HCT116 (cell line): ENCODE data around the gene OR13J1. TPM values are rescaled to one million over a fixed set of nuclear protein-coding genes. Genes with fewer than 3 reads are reported as not detected.

Experiments
- ATAC-seq: fragments of 200-7000 bp; cut with Tn5 transposase; 2 replicates; pipeline ENCODE4 v1.9.1; 2020; ENCODE audit warnings: mild to moderate bottlenecking, moderate library complexity
- BruUV-seq: library from RNA; stranded (reverse); fragments of 400-500 nt; replicated peaks from 2 replicates; lab custom pipeline; 2021; lab: Mats Ljungman, UMichigan
- CTCF ChIA-PET: fragments of 300-600 bp; sonication (Branson Sonifier 250); formaldehyde crosslinking; loops from one replicate; lab custom pipeline; 2021; ENCODE audit warnings: antibody characterized with exemption; lab: Charles Lee
- POLR2A ChIA-PET: fragments of 300-600, 350-600 bp; sonication (Branson Sonifier 250); formaldehyde crosslinking; loops from one replicate; lab custom pipeline; 2021; ENCODE audit warnings: antibody characterized with exemption; lab: Charles Lee
- RAD21 ChIA-PET, 2 experiments: fragments of 300-600 bp; sonication (Branson Sonifier 250); formaldehyde crosslinking; loops; one replicate each; lab custom pipeline; 2023; ENCODE audit warnings: low total read pairs in 2 of 2; ENCODE audit not compliant: uncharacterized antibody in 2 of 2, unreplicated experiment in 2 of 2, low non-redundant PET in 1 of 2; lab: Charles Lee
- DNase-seq: peaks from one replicate; pipeline ENCODE4 v3.0.0-alpha.2; 2010; ENCODE audit warnings: low read depth, low spot score
- H2AFZ ChIP-seq: fragments of 200-600 bp; shearing (Covaris generic), sonication (generic); 2 replicates; pipeline ENCODE4 v1.6.1; 2017; ENCODE audit warnings: low read depth, mixed run types, mixed read lengths, antibody characterized with exemption, low read length; ENCODE audit not compliant: poor library complexity, severe bottlenecking
- H3K27ac ChIP-seq: 2 replicates; pipeline ENCODE4 v1.5.1; 2012; ENCODE audit warnings: low read depth, low read length
- H3K27me3 ChIP-seq: fragments of 200-600 bp; sonication (generic); 2 replicates; pipeline ENCODE4 v1.6.1; 2016; ENCODE audit warnings: mixed run types, low read length, mixed read lengths; ENCODE audit not compliant: insufficient read depth
- H3K36me3 ChIP-seq, 2 experiments: fragments of 200-500 bp in 1 of 2; fragments of 200-600 bp in 1 of 2; sonication (Bioruptor generic) in 1 of 2; sonication (generic) in 1 of 2; 2 replicates each; pipeline versions ENCODE4 v1.5.1 to v1.6.1; 2014 to 2016; ENCODE audit warnings: low read length in 2 of 2, inconsistent platforms in 1 of 2, mixed read lengths in 1 of 2, mixed run types in 1 of 2; ENCODE audit not compliant: insufficient read depth in 2 of 2, control insufficient read depth in 1 of 2
- H3K4me1 ChIP-seq, 2 experiments: fragments of 200-600 bp in 1 of 2; sonication (generic) in 1 of 2; 2 replicates each; pipeline versions ENCODE4 v1.5.1 to v1.6.1; 2012 to 2017; ENCODE audit warnings: low read length in 2 of 2, inconsistent platforms in 1 of 2, mild to moderate bottlenecking in 1 of 2, mixed read lengths in 1 of 2, mixed run types in 1 of 2, moderate library complexity in 1 of 2; ENCODE audit not compliant: insufficient read depth in 2 of 2, control insufficient read depth in 1 of 2
- H3K4me2 ChIP-seq: fragments of 200-600 bp; sonication (generic); 2 replicates; pipeline ENCODE4 v1.6.1; 2017; ENCODE audit warnings: mixed run types, low read length, mixed read lengths
- H3K4me3 ChIP-seq, 2 experiments: fragments of 200-600 bp in 1 of 2; sonication (generic) in 1 of 2; replicated peaks in 1 of 2; 2 replicates each; pipeline ENCODE4 v1.5.1; 2011 to 2016; ENCODE audit warnings: low read length in 2 of 2, control low read depth in 1 of 2, low read depth in 1 of 2, mild to moderate bottlenecking in 1 of 2, mixed read lengths in 1 of 2, mixed run types in 1 of 2
- H3K79me2 ChIP-seq: fragments of 200-600 bp; sonication (generic); 2 replicates; pipeline ENCODE4 v1.6.1; 2017; ENCODE audit warnings: mild to moderate bottlenecking, mixed run types, low read length, moderate library complexity, mixed read lengths; ENCODE audit not compliant: insufficient read depth
- H3K9ac ChIP-seq: fragments of 200-600 bp; sonication (generic); 2 replicates; pipeline ENCODE4 v1.6.1; 2016; ENCODE audit warnings: low read length, mixed read lengths
- H3K9me2 ChIP-seq: fragments of 200-600 bp; sonication (generic), shearing (Covaris generic); 2 replicates; pipeline ENCODE4 v1.6.1; 2017; ENCODE audit warnings: mixed run types, mild to moderate bottlenecking, moderate library complexity; ENCODE audit not compliant: insufficient read depth
- H3K9me3 ChIP-seq, 2 experiments: fragments of 200-500 bp in 1 of 2; fragments of 200-600 bp in 1 of 2; sonication (Bioruptor generic) in 1 of 2; sonication (generic) in 1 of 2; 2 replicates each; pipeline ENCODE4 v1.6.1; 2014 to 2017; ENCODE audit warnings: low read length in 2 of 2, mixed read lengths in 2 of 2, inconsistent platforms in 1 of 2, low read depth in 1 of 2, mild to moderate bottlenecking in 1 of 2, mixed run types in 1 of 2, moderate library complexity in 1 of 2; ENCODE audit not compliant: control insufficient read depth in 1 of 2, insufficient read depth in 1 of 2
- H4K20me1 ChIP-seq: fragments of 200-600 bp; sonication (generic), shearing (Covaris generic); 2 replicates; pipeline ENCODE4 v1.6.1; 2017; ENCODE audit warnings: mixed run types, mild to moderate bottlenecking, moderate library complexity; ENCODE audit not compliant: insufficient read depth
- ATF3 ChIP-seq: IDR thresholded peaks from 2 replicates; pipeline ENCODE4 v1.6.1; 2012
- CBX3 ChIP-seq: IDR thresholded peaks from 2 replicates; pipeline ENCODE4 v1.6.1; 2012; ENCODE audit warnings: low read depth
- CTCF ChIP-seq, 3 experiments: fragments of 200-600 bp in 1 of 3; sonication (generic) in 1 of 3; IDR thresholded peaks in 2 of 3; conservative IDR thresholded peaks in 1 of 3; 2 replicates each; pipeline ENCODE4 v1.5.1; 2012 to 2017; ENCODE audit warnings: low read depth in 2 of 3, low read length in 2 of 3, antibody characterized with exemption in 1 of 3, borderline replicate concordance in 1 of 3, control low read depth in 1 of 3, mild to moderate bottlenecking in 1 of 3, mixed read lengths in 1 of 3, mixed run types in 1 of 3, moderate library complexity in 1 of 3; ENCODE audit not compliant: insufficient read depth in 1 of 3
- EGR1 ChIP-seq: IDR thresholded peaks from 2 replicates; pipeline ENCODE4 v1.6.1; 2012; ENCODE audit warnings: low read depth
- EZH2 ChIP-seq: fragments of 200-600 bp; sonication (generic); IDR thresholded peaks from 2 replicates; pipeline ENCODE4 v1.6.1; 2017; ENCODE audit warnings: antibody characterized with exemption, mixed run types
- FOSL1 ChIP-seq: IDR thresholded peaks from 2 replicates; pipeline ENCODE4 v1.6.1; 2012; ENCODE audit warnings: low read depth
- RAD21 ChIP-seq: IDR thresholded peaks from 2 replicates; pipeline ENCODE4 v1.6.1; 2012; ENCODE audit warnings: low read depth, mild to moderate bottlenecking
- REST ChIP-seq: IDR thresholded peaks from 2 replicates; pipeline ENCODE4 v1.6.1; 2012; ENCODE audit warnings: low read depth
- SRF ChIP-seq: IDR thresholded peaks from 2 replicates; pipeline ENCODE4 v1.6.1; 2012; ENCODE audit warnings: low read depth
- ZBTB33 ChIP-seq: IDR thresholded peaks from 2 replicates; pipeline ENCODE4 v1.6.1; 2011; ENCODE audit warnings: mild to moderate bottlenecking, low read length, moderate library complexity; ENCODE audit not compliant: insufficient replicate concordance; ENCODE audit errors: extremely low read depth
- ZFX ChIP-seq: fragments of 450-650 bp; IDR thresholded peaks from 2 replicates; pipeline ENCODE4 v1.6.1; 2017
- ZNF274 ChIP-seq: fragments of 200-500 bp; sonication (Bioruptor generic); IDR thresholded peaks from 2 replicates; pipeline ENCODE4 v1.6.1; 2014; ENCODE audit warnings: mild to moderate bottlenecking, low read depth, low read length, inconsistent platforms
- intact Hi-C: fragments of 100-400 bp; cut with micrococcal nuclease; formaldehyde crosslinking; loops from 2 replicates; pipeline ENCODE4 v1.10.0; 2022
- total RNA-seq: library from RNA; stranded (reverse); gene quantifications from one replicate; pipeline ENCODE4 v1.2.1, GENCODE V29; 2021; ENCODE audit not compliant: unreplicated experiment

The OR13J1 gene
- total RNA-seq, 1 experiment from 2014 or later = not detected

- no peaks in the 10 kb centered on the region for H3K36me3 ChIP-seq
- no peak overlapping the region for H3K4me3 ChIP-seq
- intact Hi-C loops = no loop called here
- no peak overlapping the region for H3K27ac ChIP-seq
- no peaks in the 10 kb centered on the region for H3K27me3 ChIP-seq
- H3K4me1 ChIP-seq = peaks cover 0 to 8% of the 10 kb centered on the region in 2 experiments; a peak in 2 of 4 replicates
- RAD21 ChIA-PET = no interaction called here
- no peak for ATAC-seq
- no peak overlapping the region for H3K4me2 ChIP-seq
- no peaks in the 10 kb centered on the region for H3K9me3 ChIP-seq
- no peaks in the 10 kb centered on the region for H3K9me2 ChIP-seq
- H4K20me1 ChIP-seq = no peaks in the 10 kb centered on the region
- DNase-seq = no peak
- TF ChIP-seq CBX3 (no peak), FOSL1 (no peak), EGR1 (no peak), ZFX (no peak), EZH2 (no peak), REST (no peak), CTCF (IDR thresholded peaks at IDR 0.05 in 2 of 3, conservative IDR thresholded peaks at IDR 0.05 in 1 of 3; ENCODE audit: borderline replicate concordance in 1 of 3, insufficient read depth in 1 of 3, low read depth in 2 of 3, low read length in 2 of 3) (no peak), ZBTB33 (no peak), SRF (no peak), ZNF274 (no peak), RAD21 (no peak), ATF3 (no peak)
- TF ChIP-seq, all 23 proteins: peak for 0
- H3K79me2 ChIP-seq = no peaks in the 10 kb centered on the region
- CTCF ChIA-PET = no interaction called here
- H3K9ac ChIP-seq = no peak overlapping the region
- BruUV-seq = no TSS peak
- H2AFZ ChIP-seq = no peak overlapping the region
- POLR2A ChIA-PET = no interaction called here
Observed at GRCh38 chr9:35839926-35840325, 30.3 kb downstream of the OR13J1 start.
